Progenitor cell of endocrine pancreas (in vitro differentiated cells): ENCODE results near the gene THRSP. TPM values are rescaled to one million over a fixed set of nuclear protein-coding genes. Genes with fewer than 3 reads are reported as not detected.

Experiments
- DNase-seq: peaks from one replicate; pipeline ENCODE4 v3.0.0; 2021; ENCODE audit warnings: low spot score; ENCODE audit not compliant: unreplicated experiment
- H3K27ac Mint-ChIP-seq: 2 replicates; pipeline ENCODE4 v1.8.0; 2021; ENCODE audit warnings: mild to moderate bottlenecking, moderate library complexity, mixed read lengths
- H3K27me3 Mint-ChIP-seq: 2 replicates; pipeline ENCODE4 v1.8.0; 2021; ENCODE audit warnings: mixed read lengths
- H3K36me3 Mint-ChIP-seq: 2 replicates; pipeline ENCODE4 v1.8.0; 2022; ENCODE audit warnings: mixed read lengths; ENCODE audit not compliant: insufficient read depth
- H3K4me1 Mint-ChIP-seq: 2 replicates; pipeline ENCODE4 v1.8.0; 2021; ENCODE audit warnings: low read depth, mixed read lengths
- H3K4me3 Mint-ChIP-seq: 2 replicates; pipeline ENCODE4 v1.8.0; 2021; ENCODE audit warnings: low read depth, mild to moderate bottlenecking, moderate library complexity, mixed read lengths
- H3K9me3 Mint-ChIP-seq: 2 replicates; pipeline ENCODE4 v1.8.0; 2021; ENCODE audit warnings: low read depth, mixed read lengths
- total RNA-seq: library from RNA; stranded (reverse); gene quantifications from 2 replicates; pipeline ENCODE4 v1.2.1, GENCODE V29; 2021
- TF ChIP-seq, protein P1 (sequence below): fragments of 200-600 bp; sonication (generic); IDR thresholded peaks from one replicate; pipeline ENCODE4 v1.5.0; 2021; ENCODE audit warnings: antibody characterized with exemption, mild to moderate bottlenecking; ENCODE audit not compliant: unreplicated experiment

Gene THRSP
- total RNA-seq, 1 donor from 2014 or later, result not detected

DNA sequence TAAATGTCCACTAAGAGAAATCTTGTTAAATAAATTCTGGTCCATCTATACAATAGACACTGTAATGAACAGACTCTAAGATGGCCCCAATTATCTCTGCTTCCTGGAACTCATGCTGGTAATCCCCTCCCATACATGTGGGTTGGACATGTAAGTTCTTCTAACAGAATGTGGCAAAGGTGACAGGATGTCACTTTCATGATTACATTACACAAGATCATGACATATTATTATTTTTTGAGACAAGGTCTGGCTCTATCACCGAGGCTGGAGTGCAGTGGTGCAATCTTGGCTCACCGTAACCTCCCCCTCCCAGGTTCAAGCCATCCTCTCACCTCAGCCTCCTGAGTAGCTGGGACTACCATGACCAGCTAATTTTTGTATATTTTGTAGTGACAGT, 30.6 kb downstream of the THRSP start:
- Mint-ChIP-seq H3K4me1 (peaks cover 5% of the 10 kb centered on the region), H3K27ac (no peak overlapping the region), H3K4me3 (no peak overlapping the region), H3K9me3 (peaks cover 15% of the 10 kb centered on the region), H3K36me3 (peaks cover 32% of the 10 kb centered on the region), H3K27me3 (no peaks in the 10 kb centered on the region)
- TF ChIP-seq, protein P1, sequence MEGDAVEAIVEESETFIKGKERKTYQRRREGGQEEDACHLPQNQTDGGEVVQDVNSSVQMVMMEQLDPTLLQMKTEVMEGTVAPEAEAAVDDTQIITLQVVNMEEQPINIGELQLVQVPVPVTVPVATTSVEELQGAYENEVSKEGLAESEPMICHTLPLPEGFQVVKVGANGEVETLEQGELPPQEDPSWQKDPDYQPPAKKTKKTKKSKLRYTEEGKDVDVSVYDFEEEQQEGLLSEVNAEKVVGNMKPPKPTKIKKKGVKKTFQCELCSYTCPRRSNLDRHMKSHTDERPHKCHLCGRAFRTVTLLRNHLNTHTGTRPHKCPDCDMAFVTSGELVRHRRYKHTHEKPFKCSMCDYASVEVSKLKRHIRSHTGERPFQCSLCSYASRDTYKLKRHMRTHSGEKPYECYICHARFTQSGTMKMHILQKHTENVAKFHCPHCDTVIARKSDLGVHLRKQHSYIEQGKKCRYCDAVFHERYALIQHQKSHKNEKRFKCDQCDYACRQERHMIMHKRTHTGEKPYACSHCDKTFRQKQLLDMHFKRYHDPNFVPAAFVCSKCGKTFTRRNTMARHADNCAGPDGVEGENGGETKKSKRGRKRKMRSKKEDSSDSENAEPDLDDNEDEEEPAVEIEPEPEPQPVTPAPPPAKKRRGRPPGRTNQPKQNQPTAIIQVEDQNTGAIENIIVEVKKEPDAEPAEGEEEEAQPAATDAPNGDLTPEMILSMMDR, result no peak
- DNase-seq, result no peak

DNA sequence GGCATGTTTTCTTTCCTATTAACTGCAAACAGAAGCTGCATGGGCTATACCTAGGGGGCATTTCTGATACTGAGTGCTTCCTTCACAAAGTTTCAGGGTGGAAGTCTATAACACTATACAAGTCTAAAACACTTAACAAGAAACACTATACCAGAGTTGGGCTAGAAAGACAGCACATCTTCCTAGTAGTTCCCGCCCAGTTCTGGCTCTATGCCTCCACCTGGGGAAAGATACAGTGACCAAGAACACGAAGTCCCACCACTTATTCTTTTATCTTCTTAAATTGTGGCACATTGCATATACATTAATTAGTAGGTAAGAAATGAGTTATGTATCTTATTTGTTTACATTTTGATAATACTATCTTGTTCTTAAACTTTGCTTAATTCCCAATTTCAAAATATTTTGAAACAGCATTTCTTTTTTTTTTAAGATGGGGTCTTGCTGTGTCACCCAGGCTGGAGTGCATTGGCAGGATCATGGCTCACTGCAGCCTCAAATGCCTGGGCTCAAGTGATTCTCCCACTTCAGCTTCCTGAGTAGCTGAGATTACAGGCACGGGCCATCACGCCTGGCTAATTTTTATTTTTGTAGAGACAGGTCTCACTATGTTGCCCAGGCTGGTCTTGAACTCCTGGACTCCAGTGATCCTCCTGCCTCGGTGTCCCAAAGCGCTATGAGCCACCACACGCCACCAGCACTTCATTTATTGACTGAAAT, 34.2 kb downstream of the THRSP start:
- no peaks in the 10 kb centered on the region for H3K9me3 Mint-ChIP-seq
- H3K4me1 Mint-ChIP-seq, result peaks cover 5% of the 10 kb centered on the region
- H3K27ac Mint-ChIP-seq, result no peak overlapping the region
- H3K4me3 Mint-ChIP-seq, result no peak overlapping the region
- no peaks in the 10 kb centered on the region for H3K27me3 Mint-ChIP-seq
- TF ChIP-seq, protein P1, result no peak
- DNase-seq, result no peak
- H3K36me3 Mint-ChIP-seq, result peaks cover 28% of the 10 kb centered on the region

DNA sequence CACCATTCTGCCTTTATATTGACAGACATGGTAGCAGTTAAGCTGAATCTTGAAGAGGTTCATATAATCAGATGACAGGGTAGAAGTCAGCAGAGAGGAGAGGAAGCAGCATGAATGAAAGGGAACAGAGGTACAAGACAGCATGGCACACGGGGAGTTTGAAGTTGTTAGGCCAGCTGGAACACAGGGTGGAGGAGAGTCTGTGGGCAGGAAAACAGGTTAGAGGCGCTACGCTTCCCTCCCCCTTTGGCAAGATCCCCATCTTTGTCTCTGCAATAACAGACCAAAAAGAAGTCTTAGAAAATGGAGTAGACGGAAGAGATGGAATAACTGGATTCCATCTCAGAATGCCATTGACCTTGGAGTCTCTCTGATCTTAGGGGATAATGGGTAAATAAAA, 36.0 kb downstream of the THRSP start:
- TF ChIP-seq, protein P1, result no peak
- peak overlapping the region; percentile 18 for H3K27ac Mint-ChIP-seq
- peaks cover 5% of the 10 kb centered on the region for H3K4me1 Mint-ChIP-seq
- H3K4me3 Mint-ChIP-seq, result no peak overlapping the region
- H3K27me3 Mint-ChIP-seq, result no peaks in the 10 kb centered on the region
- no peak for DNase-seq
- no peaks in the 10 kb centered on the region for H3K9me3 Mint-ChIP-seq
- peaks cover 25% of the 10 kb centered on the region for H3K36me3 Mint-ChIP-seq

DNA sequence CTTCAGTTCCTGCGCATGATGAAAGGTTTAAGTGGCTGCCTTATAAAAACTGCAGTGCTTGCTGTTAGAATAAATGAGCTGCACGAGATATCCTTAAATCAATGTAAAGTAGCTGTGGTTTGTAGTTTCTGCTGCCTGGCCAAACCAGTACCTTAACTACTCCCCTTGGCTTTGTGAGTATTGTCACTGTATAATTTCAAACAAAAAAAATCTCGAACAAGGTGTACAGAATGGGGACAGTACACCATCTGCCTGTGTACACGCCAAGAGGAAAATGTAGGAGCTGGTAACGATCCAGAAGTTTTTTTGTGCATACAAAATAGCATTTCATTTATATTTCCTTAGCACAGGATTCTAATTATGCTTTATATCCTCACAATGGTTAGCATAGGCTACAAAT, 36.6 kb downstream of the THRSP start:
- TF ChIP-seq, protein P1, result no peak
- Mint-ChIP-seq H3K27ac (no peak overlapping the region), H3K4me1 (peaks cover 5% of the 10 kb centered on the region), H3K27me3 (no peaks in the 10 kb centered on the region), H3K4me3 (no peak overlapping the region), H3K9me3 (no peaks in the 10 kb centered on the region), H3K36me3 (peaks cover 22% of the 10 kb centered on the region)
- DNase-seq, result no peak

DNA sequence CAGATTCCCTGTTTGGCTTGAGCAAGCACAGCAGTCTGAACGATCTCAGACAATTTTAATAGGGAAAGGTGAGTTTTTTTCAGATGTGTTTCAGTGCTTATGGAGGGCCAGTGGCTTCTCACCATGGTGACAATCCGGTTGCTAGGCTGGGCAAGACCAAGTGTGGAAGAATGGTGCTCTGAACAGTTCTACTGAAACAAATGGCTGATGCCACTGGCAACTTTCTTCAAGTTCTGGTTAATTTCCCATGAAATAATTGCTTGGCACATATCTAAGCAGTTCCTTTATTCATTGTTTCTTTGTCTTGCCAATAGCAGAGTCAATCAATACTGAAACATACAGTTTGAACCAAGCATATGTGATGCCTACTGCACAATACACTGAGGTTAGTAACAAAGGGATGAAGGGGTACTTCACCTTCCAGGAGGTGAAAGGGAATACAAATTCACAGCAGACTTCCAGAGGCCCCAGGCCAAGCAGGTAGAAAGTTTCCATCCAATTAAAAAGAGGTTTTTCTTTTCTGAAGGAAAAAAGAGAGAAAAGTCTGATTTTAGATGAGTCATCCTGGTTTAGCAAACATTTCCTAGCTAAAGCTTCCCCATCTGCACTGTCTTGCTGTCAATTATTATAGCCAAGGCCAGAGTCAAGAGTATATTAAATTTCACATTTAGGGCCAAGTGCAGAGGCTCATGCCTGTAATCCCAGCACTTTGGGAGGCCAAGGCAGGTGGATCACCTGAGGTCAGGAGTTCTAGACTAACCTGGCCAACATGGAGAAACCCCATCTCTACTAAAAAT, 37.2 kb downstream of the THRSP start:
- no peak for DNase-seq
- no peaks in the 10 kb centered on the region for H3K27me3 Mint-ChIP-seq

More for the DNA sequence above, 37.2 kb downstream of the THRSP start:
- H3K36me3 Mint-ChIP-seq, result peaks cover 18% of the 10 kb centered on the region
- peaks cover 5% of the 10 kb centered on the region for H3K4me1 Mint-ChIP-seq
- no peak overlapping the region for H3K27ac Mint-ChIP-seq
- TF ChIP-seq, protein P1, result no peak
- no peak overlapping the region for H3K4me3 Mint-ChIP-seq
- H3K9me3 Mint-ChIP-seq, result no peaks in the 10 kb centered on the region
